Raji (cell line): Measurements from ENCODE around the gene KCNJ4.

Experiments used
- POLR2A ChIP-seq: IDR thresholded peaks from 2 replicates; pipeline ENCODE4 v1.6.1; 2011; ENCODE audit warnings: low read depth, low read length, control low read depth; ENCODE audit not compliant: insufficient read depth

KCNJ4 gene

GRCh38 chr22:38398609-38399461 is 56.2 kb downstream of the KCNJ4 start:
- TF ChIP-seq POLR2A = peak; percentile 69

- TF ChIP-seq POLR2A = 0 out of 2 replicates have a peak, but pooled peaks have one; percentile 28
Observed at GRCh38 chr22:38397189-38398085, 57.6 kb downstream of the KCNJ4 start.

DNA sequence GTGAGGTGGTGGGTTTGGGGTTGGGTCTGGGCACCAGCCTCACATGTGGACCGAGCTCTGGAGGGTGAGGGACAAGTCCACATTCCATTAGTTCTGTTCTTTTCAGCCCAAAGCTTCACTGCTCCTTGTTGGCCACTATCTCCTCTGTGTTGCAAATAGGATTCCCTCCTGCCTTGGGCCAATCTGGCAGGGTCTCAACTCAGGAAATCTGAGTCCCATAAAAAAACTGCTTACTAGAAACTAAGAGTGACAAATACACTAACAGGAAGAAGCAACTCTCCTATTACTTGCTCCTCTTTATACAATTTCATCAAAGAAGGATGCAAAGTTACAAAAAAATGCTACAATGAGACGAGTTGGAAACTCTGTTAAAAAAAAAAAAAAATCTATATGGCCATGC is 71.6 kb downstream of the KCNJ4 start:
- no peak for TF ChIP-seq POLR2A
